Activated naive CD8-positive, alpha-beta T cell treated with anti-CD3 and anti-CD28 coated beads, Interleukin-2, amount 10 ng/mL, durations not matched to agents 7 days and 5 days (primary cell): ENCODE data around the gene TANGO6. TPM values are rescaled to one million over a fixed set of nuclear protein-coding genes. Genes with fewer than 3 reads are reported as not detected.

Source experiments
- ATAC-seq: fragments of 150-1000 bp; cut with Tn5 transposase; one replicate; pipeline ENCODE4 v1.10.0; 2021; ENCODE audit warnings: low read depth, moderate library complexity
- POLR2A ChIA-PET: fragments of 350-600 bp; sonication (Branson Sonifier 250); formaldehyde crosslinking; loops from one replicate; lab custom pipeline; 2021; ENCODE audit warnings: antibody characterized with exemption; lab: Charles Lee
- DNase-seq: peaks from one replicate; pipeline ENCODE4 v3.0.0; 2021
- H3K27ac Mint-ChIP-seq: one replicate; pipeline ENCODE4 v1.8.0; 2022; ENCODE audit warnings: mild to moderate bottlenecking, mixed read lengths
- H3K27me3 Mint-ChIP-seq: one replicate; pipeline ENCODE4 v1.8.0; 2022; ENCODE audit warnings: mild to moderate bottlenecking, moderate library complexity, mixed read lengths
- H3K36me3 Mint-ChIP-seq: one replicate; pipeline ENCODE4 v1.8.0; 2021; ENCODE audit warnings: mild to moderate bottlenecking, mixed read lengths
- H3K4me1 Mint-ChIP-seq: one replicate; pipeline ENCODE4 v1.8.0; 2021; ENCODE audit warnings: mixed read lengths
- H3K4me3 Mint-ChIP-seq: one replicate; pipeline ENCODE4 v1.8.0; 2022; ENCODE audit warnings: mild to moderate bottlenecking, moderate library complexity, mixed read lengths
- H3K9me3 Mint-ChIP-seq: one replicate; pipeline ENCODE4 v1.8.0; 2021; ENCODE audit warnings: mixed read lengths
- total RNA-seq, 2 experiments: library from RNA; stranded (reverse); gene quantifications; one replicate each; pipeline ENCODE4 v1.2.3, GENCODE V29; 2021

TANGO6 gene
- total RNA-seq, 2 experiments from 2014 or later, result 29.2 to 29.7 TPM

- Mint-ChIP-seq H3K27me3 (no peaks in the 10 kb centered on the region), H3K4me3 (no peak overlapping the region), H3K9me3 (no peaks in the 10 kb centered on the region), H3K27ac (no peak overlapping the region), H3K36me3 (no peaks in the 10 kb centered on the region), H3K4me1 (no peaks in the 10 kb centered on the region)
- no peak for DNase-seq
- ATAC-seq, result no peak
- POLR2A ChIA-PET, result no interaction called here
Measured at GRCh38 chr16:68902969-68903345, 59.6 kb downstream of the TANGO6 start.

- Mint-ChIP-seq H3K36me3 (peaks cover 3% of the 10 kb centered on the region), H3K27me3 (no peaks in the 10 kb centered on the region), H3K4me1 (no peaks in the 10 kb centered on the region), H3K4me3 (no peak overlapping the region), H3K9me3 (no peaks in the 10 kb centered on the region), H3K27ac (no peak overlapping the region)
- ATAC-seq (no peak), DNase-seq (no peak)
- POLR2A ChIA-PET, result no interaction called here
Measured at GRCh38 chr16:68907297-68907696, 64.0 kb downstream of the TANGO6 start.

DNA sequence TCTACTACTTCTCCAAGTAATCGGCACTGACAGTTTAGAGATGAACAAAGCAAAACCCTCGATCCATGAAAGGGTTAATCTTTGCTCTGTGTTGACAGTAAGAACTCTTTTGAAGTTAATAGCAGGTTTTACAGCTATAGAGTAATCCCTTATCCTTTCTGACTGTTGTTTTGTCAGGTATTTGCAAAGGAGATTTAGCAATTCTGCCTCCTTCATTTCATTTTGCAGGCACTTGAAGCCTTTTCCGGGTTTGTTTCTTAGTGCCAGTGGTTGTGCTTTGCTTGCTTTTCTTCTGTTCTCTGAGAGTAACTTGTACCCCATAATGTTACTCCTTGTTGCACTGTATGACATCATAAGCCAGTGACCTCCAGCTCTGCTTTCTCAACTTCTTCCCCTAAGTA lies 64.5 kb downstream of the TANGO6 start:
- H3K4me3 Mint-ChIP-seq, result no peak overlapping the region
- peaks cover 3% of the 10 kb centered on the region for H3K36me3 Mint-ChIP-seq
- POLR2A ChIA-PET, result no interaction called here
- no peak for DNase-seq
- no peaks in the 10 kb centered on the region for H3K27me3 Mint-ChIP-seq
- H3K27ac Mint-ChIP-seq, result no peak overlapping the region
- H3K4me1 Mint-ChIP-seq, result no peaks in the 10 kb centered on the region
- H3K9me3 Mint-ChIP-seq, result no peaks in the 10 kb centered on the region
- no peak for ATAC-seq

- H3K4me3 Mint-ChIP-seq, result no peak overlapping the region
- no peaks in the 10 kb centered on the region for H3K27me3 Mint-ChIP-seq
- no peak for ATAC-seq
- no peaks in the 10 kb centered on the region for H3K4me1 Mint-ChIP-seq
- no peak for DNase-seq
- H3K27ac Mint-ChIP-seq, result no peak overlapping the region
- H3K36me3 Mint-ChIP-seq, result peaks cover 3% of the 10 kb centered on the region
- POLR2A ChIA-PET, result no interaction called here
- no peaks in the 10 kb centered on the region for H3K9me3 Mint-ChIP-seq
Measured at GRCh38 chr16:68909099-68909733, 65.9 kb downstream of the TANGO6 start.

GRCh38 chr16:68910051-68910450 lies 66.7 kb downstream of the TANGO6 start:
- Mint-ChIP-seq H3K9me3 (no peaks in the 10 kb centered on the region), H3K4me3 (no peak overlapping the region), H3K27me3 (no peaks in the 10 kb centered on the region), H3K27ac (no peak overlapping the region), H3K36me3 (peaks cover 3% of the 10 kb centered on the region), H3K4me1 (no peaks in the 10 kb centered on the region)
- POLR2A ChIA-PET, result no interaction called here
- DNase-seq (no peak), ATAC-seq (no peak)

GRCh38 chr16:68915589-68915988 lies 72.3 kb downstream of the TANGO6 start:
- Mint-ChIP-seq H3K27ac (no peak overlapping the region), H3K27me3 (no peaks in the 10 kb centered on the region), H3K9me3 (no peaks in the 10 kb centered on the region), H3K36me3 (peaks cover 9% of the 10 kb centered on the region), H3K4me3 (no peak overlapping the region), H3K4me1 (no peaks in the 10 kb centered on the region)
- POLR2A ChIA-PET, result no interaction called here
- ATAC-seq, result no peak
- no peak for DNase-seq

DNA sequence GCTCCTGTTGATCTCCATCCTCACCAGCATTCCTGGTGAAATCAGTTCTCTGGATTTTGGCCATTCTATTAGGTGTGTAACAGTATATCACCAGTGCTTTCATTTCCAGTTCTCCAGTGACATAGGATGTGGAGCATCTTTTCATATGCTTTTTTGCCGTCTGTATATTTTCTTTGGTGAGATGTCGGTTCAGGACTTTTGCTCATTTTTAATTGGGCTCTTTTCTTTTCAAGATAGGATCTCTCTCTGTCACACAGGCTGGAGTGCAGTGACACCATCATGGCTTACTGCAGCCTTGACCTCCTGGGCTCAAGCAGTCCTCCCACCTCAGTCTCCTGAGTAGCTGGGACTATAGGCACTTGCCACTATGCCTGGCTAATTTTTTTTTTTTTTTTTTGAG lies 74.2 kb downstream of the TANGO6 start:
- H3K9me3 Mint-ChIP-seq, result no peaks in the 10 kb centered on the region
- POLR2A ChIA-PET, result interaction anchor here (0.7 kb wide), 1 partner anchor 14 kb away, joined by 4 read pairs; no protein-coding TSS in a partner anchor
- H3K27me3 Mint-ChIP-seq, result no peaks in the 10 kb centered on the region
- H3K4me3 Mint-ChIP-seq, result no peak overlapping the region
- peaks cover 9% of the 10 kb centered on the region for H3K36me3 Mint-ChIP-seq
- DNase-seq (no peak), ATAC-seq (no peak)
- no peak overlapping the region for H3K27ac Mint-ChIP-seq
- H3K4me1 Mint-ChIP-seq, result no peaks in the 10 kb centered on the region

GRCh38 chr16:68920349-68920748 lies 77.0 kb downstream of the TANGO6 start:
- H3K4me3 Mint-ChIP-seq, result no peak overlapping the region
- POLR2A ChIA-PET, result no interaction called here
- H3K27me3 Mint-ChIP-seq, result no peaks in the 10 kb centered on the region
- no peak for ATAC-seq
- no peaks in the 10 kb centered on the region for H3K9me3 Mint-ChIP-seq
- no peak for DNase-seq
- peaks cover 12% of the 10 kb centered on the region for H3K36me3 Mint-ChIP-seq
- no peak overlapping the region for H3K27ac Mint-ChIP-seq
- no peaks in the 10 kb centered on the region for H3K4me1 Mint-ChIP-seq

DNA sequence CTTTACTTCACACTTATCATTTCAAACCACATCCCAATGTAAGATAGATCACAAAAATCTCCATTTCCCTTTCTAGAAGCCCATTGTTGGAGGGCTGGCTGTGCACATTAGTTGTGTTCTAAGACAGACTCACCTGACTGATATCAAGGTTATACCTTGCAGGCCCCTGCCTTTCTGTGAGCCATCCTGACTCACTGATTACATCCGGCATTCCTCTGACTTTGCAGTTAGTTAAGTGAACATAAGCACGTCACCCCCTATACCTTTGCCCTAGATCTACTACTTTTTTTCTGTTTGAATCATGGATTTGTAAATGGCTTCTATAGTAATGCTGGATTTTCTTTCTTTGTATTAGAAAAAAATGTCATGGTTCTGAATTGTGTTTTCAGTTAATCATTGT lies 78.3 kb downstream of the TANGO6 start:
- POLR2A ChIA-PET, result no interaction called here
- DNase-seq, result no peak
- H3K4me3 Mint-ChIP-seq, result no peak overlapping the region
- H3K27ac Mint-ChIP-seq, result no peak overlapping the region
- ATAC-seq, result no peak
- H3K9me3 Mint-ChIP-seq, result no peaks in the 10 kb centered on the region
- peaks cover 12% of the 10 kb centered on the region for H3K36me3 Mint-ChIP-seq
- no peaks in the 10 kb centered on the region for H3K4me1 Mint-ChIP-seq
- no peaks in the 10 kb centered on the region for H3K27me3 Mint-ChIP-seq

- no peaks in the 10 kb centered on the region for H3K4me1 Mint-ChIP-seq
- DNase-seq (no peak), ATAC-seq (no peak)
- peaks cover 18% of the 10 kb centered on the region for H3K36me3 Mint-ChIP-seq
- H3K9me3 Mint-ChIP-seq, result no peaks in the 10 kb centered on the region
- H3K4me3 Mint-ChIP-seq, result no peak overlapping the region
- H3K27me3 Mint-ChIP-seq, result no peaks in the 10 kb centered on the region
- POLR2A ChIA-PET, result no interaction called here
- no peak overlapping the region for H3K27ac Mint-ChIP-seq
Measured at GRCh38 chr16:68923116-68923515, 79.8 kb downstream of the TANGO6 start.

- DNase-seq (no peak), ATAC-seq (no peak)
- Mint-ChIP-seq H3K27ac (no peak overlapping the region), H3K9me3 (no peaks in the 10 kb centered on the region), H3K27me3 (no peaks in the 10 kb centered on the region), H3K4me3 (no peak overlapping the region), H3K4me1 (no peaks in the 10 kb centered on the region), H3K36me3 (peaks cover 27% of the 10 kb centered on the region)
- POLR2A ChIA-PET, result no interaction called here
Measured at GRCh38 chr16:68927018-68927417, 83.7 kb downstream of the TANGO6 start.

DNA sequence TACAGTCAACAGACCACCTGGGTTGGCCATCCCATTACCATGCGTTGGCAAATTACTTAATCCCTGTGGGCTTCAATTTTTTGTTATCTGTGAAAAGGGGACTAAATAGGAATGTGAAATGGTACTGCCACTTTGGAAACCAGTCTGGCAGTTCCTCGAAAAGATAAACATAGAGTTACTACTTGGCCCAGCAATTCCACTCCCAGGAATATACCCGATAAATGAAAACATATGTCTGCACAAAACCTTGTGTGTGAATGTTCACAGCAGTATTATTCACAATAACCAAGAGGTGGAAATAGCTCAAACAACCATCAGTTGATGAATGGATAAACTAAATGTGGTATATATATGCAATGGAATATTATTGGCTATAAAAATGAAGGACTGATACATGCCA lies 87.9 kb downstream of the TANGO6 start:
- Mint-ChIP-seq H3K4me1 (peaks cover 6% of the 10 kb centered on the region), H3K4me3 (no peak overlapping the region), H3K36me3 (peaks cover 32% of the 10 kb centered on the region), H3K27ac (no peak overlapping the region), H3K9me3 (no peaks in the 10 kb centered on the region), H3K27me3 (no peaks in the 10 kb centered on the region)
- ATAC-seq (no peak), DNase-seq (no peak)
- POLR2A ChIA-PET, result interaction anchor here (0.5 to 0.7 kb wide), 2 partner anchors 13 to 365 kb away, joined by 4 to 5 read pairs; no protein-coding TSS in a partner anchor

DNA sequence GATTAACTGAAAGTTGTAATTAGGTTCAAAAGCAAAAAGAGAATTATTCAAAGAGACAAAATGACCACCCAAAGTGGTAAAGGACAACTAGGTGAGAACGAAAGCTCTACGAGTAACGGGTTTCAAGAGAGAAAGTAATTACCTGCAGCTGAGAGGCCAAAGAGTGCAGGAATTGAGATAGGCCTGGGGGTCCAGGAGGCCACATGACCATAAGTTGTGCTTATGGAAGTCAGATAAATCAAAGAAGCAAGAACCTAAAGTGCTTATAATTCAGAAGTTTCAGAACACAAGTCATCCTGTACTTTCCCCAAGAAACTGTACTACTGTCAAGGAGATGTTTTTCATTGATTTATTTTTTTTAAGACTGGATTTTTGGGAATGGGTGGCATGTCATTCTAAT lies 91.1 kb downstream of the TANGO6 start:
- POLR2A ChIA-PET, result no interaction called here
- Mint-ChIP-seq H3K36me3 (peaks cover 31% of the 10 kb centered on the region), H3K27me3 (no peaks in the 10 kb centered on the region), H3K4me3 (no peak overlapping the region), H3K4me1 (peaks cover 7% of the 10 kb centered on the region), H3K27ac (no peak overlapping the region), H3K9me3 (no peaks in the 10 kb centered on the region)
- ATAC-seq, result no peak
- DNase-seq, result no peak

GRCh38 chr16:68935008-68935407 lies 91.7 kb downstream of the TANGO6 start:
- Mint-ChIP-seq H3K27me3 (no peaks in the 10 kb centered on the region), H3K4me3 (no peak overlapping the region), H3K9me3 (no peaks in the 10 kb centered on the region), H3K4me1 (peaks cover 7% of the 10 kb centered on the region), H3K36me3 (peaks cover 28% of the 10 kb centered on the region), H3K27ac (no peak overlapping the region)
- DNase-seq (no peak), ATAC-seq (no peak)
- POLR2A ChIA-PET, result no interaction called here
